Esophagus muscularis mucosa (tissue), 4 donors: ENCODE data around the gene C16orf86.

Experiments used
- EP300 ChIP-seq: sonication (generic); formaldehyde crosslinking; IDR thresholded peaks from one replicate; pipeline ENCODE4 v1.6.1; 2017; ENCODE audit warnings: antibody characterized with exemption
- POLR2A ChIP-seq: fragments of 450-650 bp; IDR thresholded peaks from one replicate; pipeline ENCODE4 v1.6.1; 2017; ENCODE audit warnings: antibody characterized with exemption, moderate library complexity, mild to moderate bottlenecking, low read depth
- POLR2AphosphoS5 ChIP-seq, 2 donors: sonication (generic); formaldehyde crosslinking; IDR thresholded peaks; one replicate each; pipeline ENCODE4 v1.6.1; 2017; ENCODE audit warnings: antibody characterized with exemption in 2 of 2
- TF ChIP-seq, protein P1 (sequence below), 3 experiments: fragments of 200-600 bp in 2 of 3; fragments of 450-650 bp in 1 of 3; sonication (generic) in 2 of 3; IDR thresholded peaks; one replicate each; pipeline ENCODE4 v1.5.1; 2017 to 2019; ENCODE audit warnings: antibody characterized with exemption in 3 of 3, mild to moderate bottlenecking in 2 of 3, moderate library complexity in 1 of 3

GRCh38 chr16:67647111-67647651 is 19.4 kb upstream of the C16orf86 start:
- no peak for TF ChIP-seq POLR2AphosphoS5 (IDR thresholded peaks at IDR 0.05)
- TF ChIP-seq, protein P1, sequence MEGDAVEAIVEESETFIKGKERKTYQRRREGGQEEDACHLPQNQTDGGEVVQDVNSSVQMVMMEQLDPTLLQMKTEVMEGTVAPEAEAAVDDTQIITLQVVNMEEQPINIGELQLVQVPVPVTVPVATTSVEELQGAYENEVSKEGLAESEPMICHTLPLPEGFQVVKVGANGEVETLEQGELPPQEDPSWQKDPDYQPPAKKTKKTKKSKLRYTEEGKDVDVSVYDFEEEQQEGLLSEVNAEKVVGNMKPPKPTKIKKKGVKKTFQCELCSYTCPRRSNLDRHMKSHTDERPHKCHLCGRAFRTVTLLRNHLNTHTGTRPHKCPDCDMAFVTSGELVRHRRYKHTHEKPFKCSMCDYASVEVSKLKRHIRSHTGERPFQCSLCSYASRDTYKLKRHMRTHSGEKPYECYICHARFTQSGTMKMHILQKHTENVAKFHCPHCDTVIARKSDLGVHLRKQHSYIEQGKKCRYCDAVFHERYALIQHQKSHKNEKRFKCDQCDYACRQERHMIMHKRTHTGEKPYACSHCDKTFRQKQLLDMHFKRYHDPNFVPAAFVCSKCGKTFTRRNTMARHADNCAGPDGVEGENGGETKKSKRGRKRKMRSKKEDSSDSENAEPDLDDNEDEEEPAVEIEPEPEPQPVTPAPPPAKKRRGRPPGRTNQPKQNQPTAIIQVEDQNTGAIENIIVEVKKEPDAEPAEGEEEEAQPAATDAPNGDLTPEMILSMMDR (IDR thresholded peaks at IDR 0.05): no peak
- no peak for TF ChIP-seq POLR2A
- TF ChIP-seq EP300: no peak
